NCI-H1092 treated with DMSO at 0.1 percent for 48 hours (cell line): ENCODE results near the gene CD300LF.

ENCODE experiments used
- DNase-seq: peaks from one replicate; lab custom pipeline; 2025; lab: John Stamatoyannopoulos, UW

The CD300LF gene

DNA sequence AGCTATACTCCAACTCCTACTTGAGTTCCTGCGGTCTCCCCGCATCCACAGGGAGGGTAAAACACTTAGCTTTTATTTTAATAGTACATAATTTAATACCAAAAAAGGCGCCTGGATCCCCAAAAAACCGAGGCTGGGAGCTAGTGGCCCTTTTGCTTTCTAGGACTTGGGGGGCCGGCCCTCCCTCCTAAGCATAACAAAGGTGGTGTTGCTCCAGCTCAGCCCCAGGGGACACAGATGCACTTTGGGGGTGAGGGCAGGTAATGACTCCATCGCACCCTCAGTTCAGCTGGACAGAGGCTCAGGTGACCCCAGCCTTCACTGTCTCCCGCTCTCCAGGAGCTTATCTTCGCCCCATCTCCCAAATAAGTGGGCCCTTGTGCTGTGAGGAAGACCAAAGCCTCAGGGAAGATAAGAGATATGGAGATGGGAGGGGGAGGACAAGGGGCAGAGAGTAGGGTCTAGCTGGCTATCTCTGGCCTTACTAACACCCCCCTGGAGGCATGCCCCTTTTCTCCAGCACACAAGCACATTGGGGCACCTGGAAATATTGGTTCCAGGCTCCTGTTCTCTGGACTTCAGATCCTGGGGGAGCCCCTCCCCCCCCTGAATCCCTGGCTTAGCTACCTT is 32.9 kb upstream of the CD300LF start:
- DNase-seq = no peak

DNA sequence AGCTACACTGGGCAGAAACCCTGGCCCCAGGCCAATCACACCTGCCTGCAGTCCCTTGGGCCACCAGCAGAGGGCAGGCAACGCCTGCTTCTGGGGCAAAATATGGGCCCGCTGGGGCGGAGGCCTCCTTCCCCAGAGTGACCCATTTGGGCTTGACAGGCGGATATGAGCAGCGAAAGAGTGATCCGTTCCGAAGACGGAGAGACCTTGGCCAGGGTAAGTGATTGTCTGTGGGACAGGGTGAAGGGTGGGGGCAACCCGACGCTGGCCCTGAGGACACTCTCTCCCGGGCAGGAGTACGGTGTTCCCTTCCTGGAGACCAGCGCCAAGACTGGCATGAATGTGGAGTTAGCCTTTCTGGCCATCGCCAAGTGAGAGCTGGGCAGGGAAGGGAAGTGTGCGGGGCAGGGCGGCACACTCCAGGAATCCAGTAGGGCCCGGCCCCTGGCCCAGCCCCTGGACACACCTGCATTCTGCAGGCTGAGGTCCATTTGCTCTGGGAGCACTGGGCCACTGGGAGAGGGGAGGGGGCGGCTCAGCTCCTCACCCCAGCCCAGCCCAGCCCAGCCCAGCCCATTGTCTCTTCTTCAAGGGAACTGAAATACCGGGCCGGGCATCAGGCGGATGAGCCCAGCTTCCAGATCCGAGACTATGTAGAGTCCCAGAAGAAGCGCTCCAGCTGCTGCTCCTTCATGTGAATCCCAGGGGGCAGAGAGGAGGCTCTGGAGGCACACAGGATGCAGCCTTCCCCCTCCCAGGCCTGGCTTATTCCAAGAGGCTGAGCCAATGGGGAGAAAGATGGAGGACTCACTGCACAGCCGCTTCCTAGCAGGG is 32.2 kb upstream of the CD300LF start:
- DNase-seq = peak; percentile 48

DNA sequence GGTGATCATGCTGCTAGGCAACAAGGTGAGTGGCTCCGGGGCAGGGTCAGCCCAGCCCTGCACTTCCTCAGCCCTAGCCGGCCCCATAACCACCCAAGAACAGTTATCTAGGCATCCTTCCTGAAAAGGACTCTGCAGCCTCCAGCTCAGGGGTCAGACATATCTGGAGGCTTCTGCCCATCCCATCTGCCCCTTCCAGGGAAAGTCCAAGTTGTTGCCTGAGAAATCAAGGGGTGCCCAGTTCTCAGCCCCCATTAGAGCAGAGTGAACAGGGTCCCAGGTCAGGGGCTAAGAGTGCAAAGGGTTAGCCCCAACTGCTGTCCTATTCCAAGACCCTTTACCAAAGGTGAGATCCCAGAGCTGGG is 31.6 kb upstream of the CD300LF start:
- DNase-seq = no peak

DNA sequence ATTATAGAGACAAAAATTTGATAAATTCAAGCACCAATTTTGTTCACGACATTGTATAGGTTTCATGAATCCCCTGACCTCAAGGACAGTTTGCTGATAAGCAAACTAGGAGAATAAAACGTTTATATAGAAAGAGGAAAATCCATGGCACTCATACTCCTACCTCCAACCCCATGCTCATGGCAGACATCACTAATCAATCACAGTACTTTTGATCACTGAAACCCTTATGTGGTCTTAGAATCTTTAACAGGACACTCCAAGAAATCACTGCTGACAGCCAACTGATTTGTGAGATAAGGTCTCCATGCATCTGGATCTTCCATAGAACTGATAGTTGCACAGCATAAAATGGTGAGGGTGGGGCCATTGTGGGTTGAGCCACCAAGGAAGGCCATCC is 31.0 kb upstream of the CD300LF start:
- no peak for DNase-seq

DNA sequence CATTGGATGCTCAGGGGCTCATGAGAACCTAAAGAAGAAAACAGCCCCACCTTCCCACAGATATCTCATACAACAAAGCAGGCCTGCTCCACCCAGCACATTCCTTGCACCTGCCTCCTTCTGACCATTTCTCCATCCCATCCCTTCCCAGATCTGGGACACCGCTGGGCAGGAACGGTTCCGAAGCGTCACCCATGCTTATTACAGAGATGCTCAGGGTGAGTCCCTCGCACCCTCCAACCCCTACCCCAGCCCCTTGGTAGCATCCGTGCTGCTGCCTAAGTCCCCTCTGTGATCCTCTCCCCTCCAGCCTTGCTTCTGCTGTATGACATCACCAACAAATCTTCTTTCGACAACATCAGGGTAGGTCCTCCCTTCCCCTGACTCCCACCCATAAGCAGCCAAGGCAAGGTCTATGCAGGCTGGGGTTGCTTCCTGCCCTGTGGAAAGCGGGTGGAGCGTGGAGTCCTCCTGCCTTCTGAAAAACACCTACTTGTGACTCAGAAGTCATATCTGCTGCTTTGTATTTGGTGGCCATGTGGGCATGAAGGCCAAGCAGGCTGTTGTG is 30.3 kb upstream of the CD300LF start:
- DNase-seq = no peak

DNA sequence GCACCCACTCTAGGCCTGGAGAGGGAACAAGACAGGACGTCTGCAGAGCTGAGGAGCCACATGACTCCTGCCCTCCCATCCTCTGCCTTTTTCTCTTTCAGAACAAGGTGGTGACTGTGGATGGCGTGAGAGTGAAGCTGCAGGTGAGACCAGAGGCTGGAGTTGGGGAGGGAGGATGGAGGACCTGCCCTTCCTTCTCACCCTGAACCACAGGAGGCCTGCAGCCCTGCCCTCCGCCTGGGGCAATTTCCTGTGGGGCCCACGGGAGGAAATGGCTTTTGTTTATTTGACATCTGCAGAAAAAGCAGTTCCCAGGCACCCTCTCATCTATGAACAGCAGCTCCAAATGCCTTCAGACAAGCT is 29.4 kb upstream of the CD300LF start:
- no peak for DNase-seq

DNA sequence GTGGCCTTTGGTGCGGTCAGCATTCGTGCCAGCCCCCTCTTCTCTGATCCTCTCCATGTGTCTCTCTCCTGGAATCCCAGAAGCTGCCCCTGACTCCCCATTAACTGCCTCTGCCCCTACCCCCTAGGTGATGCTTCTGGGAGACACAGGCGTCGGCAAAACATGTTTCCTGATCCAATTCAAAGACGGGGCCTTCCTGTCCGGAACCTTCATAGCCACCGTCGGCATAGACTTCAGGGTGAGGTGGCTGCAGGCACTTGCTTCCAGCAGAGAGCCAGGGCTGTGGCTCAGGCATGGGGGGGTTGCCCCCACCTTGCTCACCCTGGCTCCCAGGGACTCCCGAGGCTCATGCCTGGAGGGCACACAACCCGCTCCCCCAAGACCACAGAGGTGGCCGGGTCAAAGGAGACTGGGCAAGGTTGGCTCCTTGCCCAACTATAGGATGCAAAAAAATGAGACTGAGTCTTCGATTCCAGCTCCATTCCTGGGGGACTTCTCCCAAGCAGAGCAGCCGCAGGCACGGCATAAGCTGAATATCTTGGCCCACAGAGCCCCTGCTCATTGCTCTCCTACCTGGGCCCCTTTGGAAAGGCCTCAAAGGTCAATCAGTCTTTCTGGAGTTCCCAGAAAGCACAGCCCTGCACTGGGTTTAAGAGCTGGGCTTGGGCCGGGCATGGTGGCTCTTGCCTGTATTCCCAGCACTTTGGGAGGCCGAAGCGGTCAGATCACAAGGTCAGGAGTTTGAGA is 28.1 kb upstream of the CD300LF start:
- no peak for DNase-seq

DNA sequence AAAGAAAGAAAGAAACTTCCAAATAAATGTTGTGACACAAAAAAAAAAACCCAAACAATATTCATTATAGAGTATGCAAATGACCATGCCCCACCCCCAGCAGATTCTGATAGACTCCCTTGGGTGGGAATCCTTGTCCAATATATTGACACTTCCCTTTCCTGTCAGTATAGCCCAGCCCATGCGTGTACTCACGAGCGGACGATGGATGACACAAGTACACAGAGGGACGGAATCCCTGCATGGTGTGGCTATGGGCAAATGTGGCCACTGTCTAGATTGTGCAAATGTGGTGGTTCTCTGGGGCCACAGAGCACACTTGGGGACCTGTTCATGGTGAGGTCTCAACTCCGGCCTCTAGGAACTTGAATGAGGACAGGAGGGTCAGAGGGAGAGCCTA is 27.4 kb upstream of the CD300LF start:
- no peak for DNase-seq

DNA sequence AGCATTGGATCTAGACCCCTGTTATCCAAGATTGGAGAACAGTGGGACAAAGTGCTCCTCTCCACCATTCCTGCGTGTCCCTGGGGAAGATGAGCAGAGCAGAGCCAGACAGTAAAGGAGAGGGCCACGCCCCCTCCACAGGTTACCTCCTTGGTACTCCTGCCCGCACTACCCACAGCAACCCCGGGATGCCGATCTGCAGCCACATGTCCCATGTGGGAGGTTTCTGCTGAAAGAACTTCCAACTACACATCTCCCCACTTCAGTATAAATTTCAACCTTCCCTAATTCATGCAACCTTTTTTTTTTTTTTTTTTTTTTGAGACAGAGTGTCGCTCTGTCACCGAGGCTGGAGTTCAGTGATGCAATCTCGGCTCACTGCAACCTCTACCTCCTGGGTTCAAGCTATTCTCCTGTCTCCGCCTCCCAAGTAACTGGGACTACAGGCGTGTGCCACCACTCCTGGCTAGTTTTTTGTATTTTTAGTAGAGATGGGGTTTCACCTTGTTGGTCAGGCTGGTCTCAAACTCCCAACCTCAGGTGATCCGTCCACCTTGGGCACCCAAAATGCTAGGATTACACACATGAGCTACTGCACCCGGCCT is 26.6 kb upstream of the CD300LF start:
- no peak for DNase-seq

DNA sequence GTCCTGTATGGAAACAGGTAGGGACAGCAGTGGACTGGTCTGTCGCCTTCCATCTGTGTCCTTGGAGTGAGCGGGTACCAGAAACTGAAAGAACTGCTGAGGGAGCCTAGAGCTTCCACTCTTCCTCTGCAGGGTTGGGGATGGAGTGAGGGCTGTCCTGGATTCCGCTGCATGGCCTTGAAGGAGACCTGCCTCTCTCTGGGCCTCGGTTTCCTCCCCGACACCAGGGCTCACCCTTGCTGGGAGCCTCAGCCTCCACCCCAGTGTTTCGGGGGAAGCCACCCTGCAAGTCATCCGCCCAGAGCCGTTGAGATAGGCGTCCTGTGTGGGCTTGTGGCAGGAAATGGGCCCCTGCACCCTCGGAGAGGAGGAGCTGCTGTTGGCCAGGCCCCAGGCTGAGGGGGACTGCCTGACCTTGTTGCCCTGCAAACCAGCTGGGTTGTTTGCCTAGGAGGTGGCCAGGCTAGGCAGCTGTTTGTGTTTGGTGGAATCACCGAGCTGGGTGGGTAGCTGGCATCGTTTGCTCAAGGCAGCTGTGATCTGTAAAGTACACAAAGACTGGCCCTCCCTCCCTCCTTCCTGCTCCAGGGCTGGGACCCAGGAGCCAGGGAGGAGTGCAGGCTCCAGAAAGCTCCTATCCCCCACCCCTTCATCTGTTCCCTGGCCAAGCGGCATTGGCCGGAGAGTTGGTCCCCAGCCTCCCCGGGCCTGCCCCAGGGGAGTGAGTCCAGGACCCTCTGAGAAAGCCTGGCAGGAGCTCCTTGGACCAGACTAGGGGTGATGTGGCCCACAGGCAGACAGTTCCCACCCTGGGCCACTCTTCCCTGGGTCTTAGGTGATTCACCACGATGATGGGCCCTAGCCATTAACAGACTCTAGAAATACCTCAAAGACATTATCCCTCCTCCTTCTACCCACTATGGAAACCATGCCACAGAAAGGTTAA is 25.6 kb upstream of the CD300LF start:
- no peak for DNase-seq

DNA sequence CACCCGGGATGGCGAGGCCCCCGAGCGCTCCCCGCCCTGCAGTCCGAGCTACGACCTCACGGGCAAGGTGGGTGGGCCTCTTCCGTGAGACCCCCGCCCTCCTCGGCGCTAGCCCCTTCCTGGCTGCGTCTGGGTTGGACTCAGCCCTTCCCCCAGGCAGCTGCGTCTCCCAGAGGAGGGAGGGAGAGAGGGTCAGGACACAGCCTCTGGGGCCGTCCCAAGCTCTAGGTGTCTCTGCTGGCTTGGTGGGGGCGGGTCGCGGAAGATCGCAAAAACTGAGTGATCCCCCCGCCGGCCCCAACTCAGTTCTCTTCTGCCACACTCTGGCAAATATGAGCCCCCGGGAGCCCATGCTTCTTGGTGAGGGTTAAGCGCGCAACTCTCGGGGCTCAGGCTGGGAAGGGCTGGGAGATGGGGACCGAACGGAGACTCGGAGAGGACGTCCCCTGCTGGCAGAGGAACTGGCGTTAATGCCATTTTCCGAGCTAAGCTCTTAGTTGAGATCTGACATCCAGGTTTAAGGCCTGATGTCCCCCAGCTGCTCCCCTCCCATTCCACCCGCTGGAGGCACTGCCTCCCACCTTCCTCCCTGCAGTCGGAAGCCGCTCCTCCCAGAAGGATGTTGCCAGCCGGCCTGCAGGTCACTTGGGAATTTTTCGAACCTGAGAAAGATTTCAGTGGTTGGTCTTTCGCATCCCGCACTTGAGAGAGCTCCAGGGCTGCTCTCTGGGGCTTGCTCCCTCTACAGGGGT is 24.8 kb upstream of the CD300LF start:
- DNase-seq = peak; percentile 4

DNA sequence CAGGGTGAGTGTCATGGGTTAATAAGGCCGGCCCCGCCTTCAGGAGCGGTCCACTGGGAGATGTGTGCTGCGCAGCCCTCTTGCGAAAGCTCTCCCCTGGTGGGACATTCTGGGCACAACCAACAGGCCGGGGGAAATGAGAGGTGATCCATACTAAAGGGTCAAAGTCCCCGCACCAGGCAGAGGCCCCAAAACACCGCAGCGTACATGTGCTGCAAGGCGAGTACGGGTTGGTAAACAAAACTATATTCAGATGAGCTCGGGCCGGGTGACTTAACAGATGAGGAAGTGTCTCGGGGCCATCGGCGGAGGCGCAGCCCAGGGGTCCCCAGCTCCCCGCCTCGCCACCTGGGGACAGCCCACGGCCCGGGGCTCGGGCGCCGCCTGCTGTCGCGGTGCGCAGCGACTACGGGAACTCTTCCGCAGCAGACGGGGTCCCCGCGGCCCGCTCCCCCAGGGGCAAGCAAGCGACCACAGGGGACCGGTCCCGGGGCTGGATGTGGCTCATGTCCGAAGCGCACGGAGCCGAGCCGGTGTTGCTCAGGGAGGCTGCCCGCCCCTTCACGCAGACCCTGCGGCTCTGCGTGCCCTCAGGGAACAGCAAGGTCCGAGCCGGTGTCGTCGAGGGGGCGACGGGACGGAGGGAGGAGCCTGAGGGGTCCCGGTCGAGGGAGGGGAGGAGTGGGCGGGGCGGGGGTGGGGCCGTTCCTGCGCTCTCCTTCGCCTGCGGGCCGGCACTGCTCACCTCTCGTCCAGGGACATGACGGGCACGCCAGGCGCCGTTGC is 24.0 kb upstream of the CD300LF start, which contains the start of gene RAB37:
Gene RAB37 (plus strand): TSS at position 744 of the 786 bp plus-strand sequence. CDS start 17 bp downstream, at position 761.
- no peak for DNase-seq

DNA sequence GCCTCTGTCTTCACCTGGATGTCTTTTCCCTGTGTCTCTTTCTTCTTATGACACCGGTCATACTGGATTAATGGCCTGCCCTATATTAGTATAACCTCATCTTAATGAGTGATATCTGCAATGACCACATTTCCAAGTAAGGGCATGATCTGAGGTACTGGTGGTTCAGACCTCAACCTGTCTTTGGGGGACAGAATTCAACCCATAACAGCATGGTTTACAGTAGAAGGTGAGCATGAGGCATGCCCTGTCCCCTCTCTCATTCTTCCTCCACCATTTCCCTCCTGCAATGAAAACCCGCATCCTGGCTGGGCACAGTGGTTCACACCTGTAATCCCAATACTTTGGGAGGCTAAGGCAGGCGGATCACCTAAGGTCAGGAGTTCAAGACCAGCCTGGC is 21.5 kb upstream of the CD300LF start:
- no peak for DNase-seq

DNA sequence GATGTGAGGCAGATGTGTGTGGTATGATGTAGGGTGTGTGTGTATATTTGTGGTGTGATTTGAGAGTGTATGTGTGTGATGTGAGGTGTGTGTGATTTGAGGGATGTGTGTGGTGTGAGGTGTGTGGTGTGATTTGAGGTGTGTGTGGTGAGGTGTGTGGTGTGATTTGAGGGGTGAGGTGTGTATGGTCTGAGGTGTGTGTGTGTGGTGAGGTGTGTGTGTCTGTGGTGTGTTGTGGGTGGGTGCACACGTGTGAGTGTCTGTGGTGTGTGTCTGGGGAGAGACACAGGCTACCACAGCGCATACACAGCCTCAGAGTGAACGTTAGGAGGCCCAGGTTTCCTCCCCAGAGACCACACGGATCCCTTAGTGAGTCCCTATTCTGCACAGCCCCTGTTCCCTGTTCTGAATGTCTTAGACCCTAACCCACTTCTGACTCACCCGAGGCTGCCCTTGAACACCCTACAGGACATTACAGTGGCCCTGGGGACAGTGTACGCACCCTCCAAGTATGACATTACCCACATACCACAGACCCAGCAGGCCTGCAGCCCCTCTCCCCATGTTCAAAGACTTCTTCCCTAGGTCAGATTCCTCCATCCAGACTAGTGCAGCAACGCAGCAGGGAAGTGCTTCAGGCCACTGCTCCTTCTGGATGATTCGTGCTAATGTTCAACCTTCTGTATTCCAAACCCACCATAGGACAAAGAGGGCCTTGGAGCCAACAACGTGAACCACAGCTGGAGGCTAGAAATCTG is 20.8 kb upstream of the CD300LF start:
- no peak for DNase-seq

DNA sequence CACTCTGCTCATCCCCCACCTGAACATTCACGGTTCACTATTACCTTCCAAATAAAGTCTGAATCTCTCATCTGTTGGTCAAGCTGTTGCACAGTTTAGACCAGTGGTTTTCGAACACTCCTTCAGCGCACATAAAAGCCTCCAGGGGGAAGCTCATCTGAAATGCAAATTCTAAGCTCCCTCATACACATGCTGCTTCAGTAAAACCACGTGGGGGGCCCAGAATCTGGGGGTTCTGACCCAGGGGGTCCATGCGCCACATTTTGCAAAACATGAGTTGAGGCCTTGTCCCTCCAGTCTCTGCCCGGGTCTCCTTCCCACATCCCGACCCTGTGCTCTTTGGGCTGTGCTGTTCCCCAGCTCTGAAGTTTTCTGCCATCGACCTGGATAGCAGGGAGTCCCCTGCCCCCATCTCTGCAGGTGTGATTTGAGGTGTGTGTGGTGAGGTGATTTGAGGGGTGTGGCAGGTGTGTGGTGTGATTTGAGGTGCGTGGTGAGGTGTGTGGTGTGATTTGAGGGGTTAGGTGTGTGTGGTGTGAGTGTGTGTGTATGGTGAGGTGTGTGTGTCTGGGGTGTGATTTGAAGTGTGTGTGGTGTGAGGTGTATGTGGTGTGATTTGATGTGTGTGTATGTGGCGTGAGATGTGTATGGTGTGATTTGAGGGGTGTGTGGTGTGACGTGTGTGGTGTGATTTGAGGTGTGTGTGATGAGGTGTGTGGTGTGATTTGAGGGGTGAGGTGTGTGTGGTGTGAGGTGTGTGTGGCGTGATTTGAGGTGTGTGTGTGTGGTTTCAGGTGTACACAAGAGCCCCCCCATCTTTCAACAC is 19.5 kb upstream of the CD300LF start:
- DNase-seq = no peak

DNA sequence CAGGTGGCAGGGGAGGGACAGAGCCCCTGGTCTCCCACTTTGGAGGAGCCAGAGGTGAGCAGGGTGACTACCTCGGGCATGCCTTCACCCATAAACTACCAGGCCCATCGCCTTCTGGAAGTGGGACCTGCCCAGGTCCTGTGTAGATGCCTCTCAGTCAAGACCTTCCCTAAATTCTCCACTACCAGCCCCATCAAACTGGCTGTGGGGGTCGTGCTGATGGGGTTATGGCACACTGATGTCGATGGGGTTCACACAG is 18.6 kb upstream of the CD300LF start:
- no peak for DNase-seq

DNA sequence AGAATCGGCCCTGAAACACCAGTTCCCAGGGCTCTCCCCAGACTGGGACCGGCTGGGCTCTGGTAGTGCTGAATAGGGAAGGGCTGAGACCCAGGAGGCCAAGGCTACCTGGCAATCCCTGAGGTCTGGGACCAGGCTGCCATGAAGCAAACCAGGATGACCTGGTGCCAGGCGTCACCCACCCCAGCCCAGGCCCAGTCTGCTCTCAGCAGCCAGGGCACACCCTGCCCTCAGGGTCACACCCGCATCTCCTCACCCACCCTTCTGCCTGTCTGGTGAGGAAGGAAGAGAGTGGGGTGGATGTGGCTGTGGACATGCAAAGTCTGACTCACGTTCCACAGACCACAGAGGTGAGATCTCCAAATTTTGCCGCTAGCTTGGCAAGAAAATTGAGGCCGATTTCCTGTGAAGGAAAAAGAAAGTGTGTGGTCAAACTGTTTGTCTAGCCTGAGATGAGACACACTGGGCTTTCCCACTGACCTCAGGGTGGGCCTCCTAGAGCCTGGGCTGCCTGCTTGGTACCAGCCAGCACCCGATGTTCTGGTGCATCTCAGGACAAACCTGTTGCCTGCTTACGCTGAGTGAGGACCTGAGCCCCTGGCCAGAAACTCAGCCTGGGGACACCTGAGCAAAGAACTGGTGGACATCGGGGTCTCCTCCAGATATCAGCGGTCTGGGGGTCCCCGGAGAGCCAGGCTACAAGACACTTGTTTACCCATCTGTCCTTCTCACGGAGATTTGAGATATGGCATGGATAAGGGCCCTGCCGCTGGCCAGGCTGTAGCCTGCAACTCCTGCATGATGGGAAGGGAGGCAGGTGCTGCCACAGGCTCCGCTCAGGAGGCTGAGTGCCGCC is 18.0 kb upstream of the CD300LF start:
- DNase-seq = no peak
